Lung (tissue), 12 donors: ENCODE measurements around the gene KNCN. TPM values are rescaled to one million over a fixed set of nuclear protein-coding genes. Genes with fewer than 3 reads are reported as not detected.

Source experiments
- ATAC-seq: fragments of 200-7000 bp; cut with Tn5 transposase; one replicate; pipeline ENCODE4 v1.9.1; 2020; ENCODE audit warnings: moderate number of reproducible peaks; ENCODE audit not compliant: insufficient read depth, low FRiP score
- DNase-seq, 3 donors: peaks; one replicate each; pipeline ENCODE4 v3.0.0-alpha.2; 2013 to 2017
- H3K27ac ChIP-seq, 2 donors: one replicate each; pipeline ENCODE4 v1.5.1; 2013; ENCODE audit warnings: mild to moderate bottlenecking in 2 of 2, moderate library complexity in 2 of 2, control low read depth in 1 of 2, inconsistent platforms in 1 of 2, low read depth in 1 of 2, low read length in 1 of 2
- H3K27me3 ChIP-seq, 3 donors: one replicate each; pipeline ENCODE4 v1.5.1; 2013; ENCODE audit warnings: low read length in 2 of 3; ENCODE audit not compliant: control insufficient read depth in 3 of 3, insufficient read depth in 3 of 3
- H3K36me3 ChIP-seq, 4 donors: one replicate each; pipeline ENCODE4 v1.5.1; 2013; ENCODE audit warnings: low read length in 4 of 4, mild to moderate bottlenecking in 1 of 4, moderate library complexity in 1 of 4; ENCODE audit not compliant: control insufficient read depth in 4 of 4, insufficient read depth in 4 of 4
- H3K4me1 ChIP-seq, 5 donors: one replicate each; pipeline ENCODE4 v1.5.1; 2013; ENCODE audit warnings: low read length in 5 of 5, mild to moderate bottlenecking in 2 of 5, moderate library complexity in 1 of 5; ENCODE audit not compliant: control insufficient read depth in 5 of 5, insufficient read depth in 5 of 5
- H3K4me3 ChIP-seq: one replicate; pipeline ENCODE4 v1.5.1; 2013; ENCODE audit warnings: mild to moderate bottlenecking, control low read depth, moderate library complexity
- H3K9ac ChIP-seq, 2 donors: one replicate each; pipeline ENCODE4 v1.5.1; 2013; ENCODE audit warnings: low read length in 2 of 2, control low read depth in 1 of 2; ENCODE audit not compliant: insufficient read depth in 1 of 2
- H3K9me3 ChIP-seq, 4 donors: one replicate each; pipeline ENCODE4 v1.5.1; 2013; ENCODE audit warnings: low read length in 3 of 4, mild to moderate bottlenecking in 1 of 4, moderate library complexity in 1 of 4; ENCODE audit not compliant: control insufficient read depth in 4 of 4, insufficient read depth in 3 of 4
- CTCF ChIP-seq: IDR thresholded peaks from 2 replicates; pipeline ENCODE4 v1.5.1; 2012; ENCODE audit warnings: mild to moderate bottlenecking; ENCODE audit errors: control extremely low read depth, extremely low read depth
- WGBS, 2 donors: extraction: QIAGEN DNeasy Blood & Tissue Kit; methylation state at CpG; one replicate each; pipeline ENCODE4 v1.1.7; 2013; 5-methylcytosine and 5-hydroxymethylcytosine counted together
- polyA plus RNA-seq, 2 donors: library from polyadenylated mRNA; stranded (reverse); fragments of 200-250 nt; gene quantifications; one replicate each; pipeline ENCODE4 v1.2.1, GENCODE V29; 2013
- total RNA-seq, 2 donors: library from RNA; depleted of rRNA in 1 of 2; stranded (reverse); fragments of >200 nt in 1 of 2; gene quantifications; one replicate each; pipeline ENCODE4 v1.2.1, GENCODE V29; 2014 to 2021
- donor health status: control.
- donor health status: control.
- donor health status: Bipolar disorder and iron deficiency.
- donor health status: healthy.
- donor health status: DM: yes; HTN: yes; CAD: no.

Gene KNCN
- total and polyA plus RNA-seq, 4 donors: 0.01 to 0.09 TPM; not detected in 2

DNA sequence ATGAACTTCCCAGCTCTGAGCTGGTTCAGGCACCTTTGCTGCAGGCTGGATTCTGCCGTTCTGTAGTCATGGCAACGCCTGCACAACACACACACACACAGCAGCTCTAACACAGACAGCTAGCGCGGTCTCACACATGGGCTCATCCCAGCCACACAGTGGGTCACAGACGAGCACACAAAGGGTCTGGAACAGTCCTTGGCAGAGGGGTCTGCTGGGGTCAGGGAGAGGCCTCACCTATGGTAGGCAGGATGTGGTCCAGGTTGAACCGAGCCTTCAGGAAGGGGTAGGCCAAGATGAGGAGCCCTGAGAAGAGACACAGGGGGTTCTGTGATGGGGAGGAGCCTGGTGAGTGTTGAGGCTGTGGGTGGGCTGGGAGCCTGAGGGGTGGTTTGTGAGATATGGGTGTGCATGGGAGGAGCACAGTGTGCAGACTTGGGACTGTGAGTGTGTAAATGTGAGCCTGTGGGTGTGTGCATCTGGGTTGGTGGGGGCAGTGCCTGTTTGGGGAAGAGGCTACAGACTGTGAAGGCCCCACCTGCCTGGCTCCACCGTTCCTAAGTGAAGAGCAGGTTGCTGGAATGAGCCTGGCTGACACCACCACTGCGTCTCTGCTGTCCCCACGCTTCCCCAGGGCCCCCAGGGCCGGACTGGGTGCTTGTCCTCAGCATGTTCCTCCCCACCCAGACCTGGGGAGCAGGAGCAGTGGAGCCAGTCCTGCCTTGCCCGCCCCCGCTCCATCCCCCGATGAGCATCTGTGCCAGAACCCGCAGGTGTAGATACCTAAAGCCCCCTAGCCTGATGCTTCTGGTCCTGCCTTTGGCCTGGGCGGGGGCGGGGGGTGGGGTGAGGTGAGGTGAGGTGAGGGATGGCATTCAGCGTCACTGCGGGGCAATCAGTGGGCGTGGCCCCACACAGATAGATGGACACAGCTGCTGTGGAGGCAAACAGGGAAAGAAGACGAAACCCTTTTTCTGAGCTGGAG lies 1.5 kb downstream of the KNCN start:
- no peaks in the 10 kb centered on the region for H3K4me1 ChIP-seq
- peaks cover 0 to 3% (median 0%) of the 10 kb centered on the region in 4 donors for H3K9me3 ChIP-seq
- DNase-seq (peak; percentile 70 to 75 (median 72)), ATAC-seq (no peak)
- 53 to 64% methylated on average over 20 of the region's 20 CpGs for WGBS, 2 donors
- no peak overlapping the region for H3K27ac ChIP-seq
- H3K27me3 ChIP-seq: peaks cover 0 to 8% (median 7%) of the 10 kb centered on the region in 3 donors
- TF ChIP-seq CTCF: no peak
- no peaks in the 10 kb centered on the region for H3K36me3 ChIP-seq
- no peak overlapping the region for H3K9ac ChIP-seq
- H3K4me3 ChIP-seq: no peak overlapping the region

DNA sequence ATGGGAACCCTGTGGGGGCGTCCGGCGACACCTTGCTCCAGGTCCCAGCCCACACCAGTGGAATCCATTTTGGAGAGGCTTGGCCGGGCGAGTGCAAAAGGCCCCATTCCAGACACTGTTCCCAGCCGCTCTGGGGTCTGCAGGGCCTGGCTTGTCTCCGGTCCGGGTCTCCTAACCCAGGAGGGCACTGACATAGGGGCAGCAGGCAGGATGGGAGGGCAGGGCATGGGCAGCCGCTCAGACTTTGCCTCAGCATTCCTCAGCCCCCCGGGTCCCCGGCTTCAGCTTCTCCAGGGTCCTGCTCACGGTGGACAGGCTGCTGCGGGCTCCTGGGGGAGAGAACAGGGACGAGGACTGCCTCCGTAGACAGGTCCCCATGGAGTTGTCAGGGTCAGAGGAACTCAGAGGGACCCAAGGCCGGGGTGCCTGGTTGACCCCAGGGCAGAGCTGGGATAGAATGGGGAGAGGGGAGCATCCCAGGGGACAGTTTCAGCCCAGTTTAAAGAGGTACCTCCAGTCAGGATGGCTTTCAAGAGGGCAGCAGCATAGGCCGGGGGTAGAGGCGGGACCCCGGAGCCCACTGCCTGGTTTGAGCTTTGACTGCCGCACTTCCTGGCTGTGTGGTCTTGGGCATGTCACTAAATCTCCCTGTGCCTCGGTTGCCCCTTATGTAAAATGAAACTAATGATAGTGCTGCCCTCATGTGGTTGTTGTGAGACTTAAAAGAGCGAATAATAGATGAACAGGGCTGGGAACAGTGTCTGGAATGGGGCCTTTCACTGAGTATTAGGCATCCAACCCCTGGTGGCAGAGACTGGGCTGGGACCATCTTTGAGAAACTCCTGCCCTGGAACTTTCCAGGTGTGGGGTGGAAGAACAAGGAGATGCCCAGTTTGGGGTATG lies 3.7 kb downstream of the KNCN start:
- no peak overlapping the region for H3K4me3 ChIP-seq
- peaks cover 0 to 28% (median 22%) of the 10 kb centered on the region in 3 donors for H3K27me3 ChIP-seq
- peaks cover 0 to 8% (median 0%) of the 10 kb centered on the region in 4 donors for H3K9me3 ChIP-seq
- H3K9ac ChIP-seq: no peak overlapping the region
- ATAC-seq (no peak), DNase-seq (peak in 2 of 3 donors; percentile 52 to 60)
- H3K4me1 ChIP-seq: no peaks in the 10 kb centered on the region
- H3K27ac ChIP-seq: no peak overlapping the region
- TF ChIP-seq CTCF: peak; percentile 1
- no peaks in the 10 kb centered on the region for H3K36me3 ChIP-seq
- 77 to 81% methylated on average over 22 of the region's 22 CpGs for WGBS, 2 donors

DNA sequence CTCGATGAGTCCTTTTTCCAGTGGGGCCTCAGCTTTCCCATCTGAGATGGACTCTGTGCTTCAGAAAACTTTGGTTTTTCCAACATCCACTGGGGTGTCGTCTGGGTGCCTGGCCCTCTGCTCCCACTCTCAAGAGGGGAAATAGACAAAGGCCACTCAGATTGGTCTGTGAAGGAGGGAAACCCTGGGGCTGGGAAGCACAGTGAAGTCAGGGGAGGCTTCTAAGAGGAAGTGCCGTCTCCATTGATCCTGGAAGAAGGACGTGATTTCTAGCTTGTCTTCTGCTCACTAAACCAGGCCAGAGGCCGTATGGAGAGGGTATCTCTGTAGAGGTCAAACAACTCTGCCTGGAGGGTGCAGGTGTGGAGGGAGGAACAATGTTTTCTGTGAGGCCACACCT lies 5.2 kb downstream of the KNCN start:
- Histone ChIP-seq H3K36me3 (no peaks in the 10 kb centered on the region), H3K4me3 (no peak overlapping the region), H3K4me1 (no peaks in the 10 kb centered on the region), H3K27ac (no peak overlapping the region), H3K27me3 (peaks cover 0 to 36% (median 24%) of the 10 kb centered on the region in 3 donors), H3K9ac (no peak overlapping the region), H3K9me3 (peaks cover 0 to 6% (median 0%) of the 10 kb centered on the region in 4 donors)
- WGBS, 2 donors: 55 to 59% methylated on average over 5 of the region's 5 CpGs
- TF ChIP-seq CTCF: no peak
- DNase-seq (no peak), ATAC-seq (no peak)
